GM21619 (cell line): ENCODE measurements around the gene NPAS3.
A peak's percentile ranks its signal among the peaks of the same experiment; 100 is the strongest.

ENCODE experiments used
- ATAC-seq: cut with Tn5 transposase; IDR thresholded peaks from one replicate; pipeline ENCODE4 v1.9.1; 2021; ENCODE audit not compliant: unreplicated experiment

The NPAS3 gene

GRCh38 chr14:33369041-33369440, 430.4 kb downstream of the NPAS3 start:
- ATAC-seq, result no peak

GRCh38 chr14:33369972-33370371, 431.3 kb downstream of the NPAS3 start:
- peak; percentile 85 for ATAC-seq

- no peak for ATAC-seq
Observed at GRCh38 chr14:33370426-33370825, 431.7 kb downstream of the NPAS3 start.

- no peak for ATAC-seq
Observed at GRCh38 chr14:33375196-33375595, 436.5 kb downstream of the NPAS3 start.

GRCh38 chr14:33375786-33376185, 437.1 kb downstream of the NPAS3 start:
- ATAC-seq, result no peak

GRCh38 chr14:33376510-33376909, 437.8 kb downstream of the NPAS3 start:
- no peak for ATAC-seq

GRCh38 chr14:33377596-33378390, 439.1 kb downstream of the NPAS3 start:
- peak; percentile 84 for ATAC-seq

GRCh38 chr14:33381717-33382116, 443.0 kb downstream of the NPAS3 start:
- no peak for ATAC-seq

GRCh38 chr14:33386140-33386539, 447.5 kb downstream of the NPAS3 start:
- no peak for ATAC-seq

- ATAC-seq, result no peak
Observed at GRCh38 chr14:33386781-33387180, 448.1 kb downstream of the NPAS3 start.

- ATAC-seq, result no peak
Observed at GRCh38 chr14:33390335-33390734, 451.7 kb downstream of the NPAS3 start.

GRCh38 chr14:33393231-33393894, 454.7 kb downstream of the NPAS3 start:
- no peak for ATAC-seq

- ATAC-seq, result no peak
Observed at GRCh38 chr14:33393895-33394368, 455.3 kb downstream of the NPAS3 start.

GRCh38 chr14:33401311-33401710, 462.6 kb downstream of the NPAS3 start:
- no peak for ATAC-seq

GRCh38 chr14:33402604-33403003, 463.9 kb downstream of the NPAS3 start:
- no peak for ATAC-seq

- ATAC-seq, result no peak
Observed at GRCh38 chr14:33404054-33404453, 465.4 kb downstream of the NPAS3 start.

- ATAC-seq, result no peak
Observed at GRCh38 chr14:33404964-33405574, 466.4 kb downstream of the NPAS3 start.

- no peak for ATAC-seq
Observed at GRCh38 chr14:33406766-33407165, 468.1 kb downstream of the NPAS3 start.

GRCh38 chr14:33408291-33408690, 469.6 kb downstream of the NPAS3 start:
- no peak for ATAC-seq

- ATAC-seq, result no peak
Observed at GRCh38 chr14:33412450-33412849, 473.8 kb downstream of the NPAS3 start.

- ATAC-seq, result no peak
Observed at GRCh38 chr14:33413381-33413780, 474.7 kb downstream of the NPAS3 start.

GRCh38 chr14:33414041-33414440, 475.4 kb downstream of the NPAS3 start:
- no peak for ATAC-seq
